CD4-positive, alpha-beta T cell (primary cell): ENCODE measurements around the gene CACNA1G. TPM values are rescaled to one million over a fixed set of nuclear protein-coding genes. Genes with fewer than 3 reads are reported as not detected.

Experiments used
- ATAC-seq: fragments of 200-7000 bp; cut with Tn5 transposase; one replicate; pipeline ENCODE4 v1.10.0; 2022; ENCODE audit warnings: mild to moderate bottlenecking; ENCODE audit not compliant: poor library complexity
- CTCF ChIA-PET: fragments of 350-600 bp; sonication (Branson Sonifier 250); formaldehyde crosslinking; loops from one replicate; lab custom pipeline; 2021; ENCODE audit warnings: antibody characterized with exemption, inconsistent platforms; lab: Charles Lee
- POLR2A ChIA-PET: fragments of 350-600 bp; sonication (Branson Sonifier 250); formaldehyde crosslinking; loops from one replicate; lab custom pipeline; 2021; ENCODE audit warnings: antibody characterized with exemption, inconsistent platforms; lab: Charles Lee
- DNase-seq, 14 experiments: peaks; one replicate each; pipeline ENCODE4 v3.0.0-alpha.2; 2013 to 2020; ENCODE audit warnings: mixed read lengths in 2 of 14
- H3K27ac ChIP-seq, 2 donors: one replicate each; pipeline versions ENCODE4 v1.5.1 to v1.7.0; 2013; ENCODE audit warnings: low read length in 2 of 2, low read depth in 1 of 2, mild to moderate bottlenecking in 1 of 2
- H3K27me3 ChIP-seq, 2 experiments: 1 replicate in 1 of 2; 2 replicates in 1 of 2; pipeline versions ENCODE4 v1.6.1 to v1.7.0; 2013; ENCODE audit warnings: low read length in 2 of 2, control low read depth in 1 of 2, mild to moderate bottlenecking in 1 of 2, moderate library complexity in 1 of 2; ENCODE audit not compliant: insufficient read depth in 2 of 2, control insufficient read depth in 1 of 2
- H3K36me3 ChIP-seq: one replicate; pipeline ENCODE4 v1.6.1; 2013; ENCODE audit warnings: low read length, control low read depth; ENCODE audit not compliant: insufficient read depth
- H3K4me1 ChIP-seq: one replicate; pipeline ENCODE4 v1.6.1; 2013; ENCODE audit warnings: low read length, control low read depth; ENCODE audit not compliant: insufficient read depth
- H3K4me3 ChIP-seq: one replicate; pipeline ENCODE4 v1.5.1; 2013; ENCODE audit warnings: mild to moderate bottlenecking, low read length, moderate library complexity
- H3K9me3 ChIP-seq, 2 experiments: 1 replicate in 1 of 2; 2 replicates in 1 of 2; pipeline versions ENCODE4 v1.6.1 to v1.7.0; 2013; ENCODE audit warnings: low read length in 2 of 2, mild to moderate bottlenecking in 2 of 2, control low read depth in 1 of 2, moderate library complexity in 1 of 2; ENCODE audit not compliant: control insufficient read depth in 1 of 2, insufficient read depth in 1 of 2
- H3K27ac Mint-ChIP-seq: one replicate; pipeline ENCODE4 v1.8.0; 2020; ENCODE audit warnings: mixed read lengths
- H3K27me3 Mint-ChIP-seq: one replicate; pipeline ENCODE4 v1.8.0; 2021; ENCODE audit warnings: mixed read lengths
- H3K36me3 Mint-ChIP-seq: one replicate; pipeline ENCODE4 v1.8.0; 2021; ENCODE audit warnings: low read depth, mixed read lengths
- H3K4me1 Mint-ChIP-seq: one replicate; pipeline ENCODE4 v1.8.0; 2021; ENCODE audit warnings: low read depth, mixed read lengths
- H3K4me3 Mint-ChIP-seq: one replicate; pipeline ENCODE4 v1.8.0; 2020; ENCODE audit warnings: mild to moderate bottlenecking, mixed read lengths
- H3K9me3 Mint-ChIP-seq: one replicate; pipeline ENCODE4 v1.8.0; 2020; ENCODE audit warnings: mixed read lengths
- intact Hi-C, 2 experiments: fragments of 100-400 bp; cut with DNase I in 1 of 2; cut with micrococcal nuclease in 1 of 2; formaldehyde crosslinking; loops; one replicate each; pipeline versions ENCODE4 v1.15.1 to v1.9.0; 2023 to 2025; cut with DNase I, micrococcal nuclease
- total RNA-seq, 174 experiments: library from RNA in 2 of 174; stranded (reverse) in 2 of 174; gene quantifications; one replicate each; pipeline ENCODE4 v1.2.3 and lab custom pipeline; 2021 to 2026
- TF ChIP-seq, protein P1 (sequence below): fragments of 200-600 bp; IDR thresholded peaks from one replicate; pipeline ENCODE4 v1.8.0; 2022; ENCODE audit warnings: antibody characterized with exemption, mild to moderate bottlenecking

The CACNA1G gene
- total RNA-seq, 2 experiments from 2014 or later, result not detected

DNA sequence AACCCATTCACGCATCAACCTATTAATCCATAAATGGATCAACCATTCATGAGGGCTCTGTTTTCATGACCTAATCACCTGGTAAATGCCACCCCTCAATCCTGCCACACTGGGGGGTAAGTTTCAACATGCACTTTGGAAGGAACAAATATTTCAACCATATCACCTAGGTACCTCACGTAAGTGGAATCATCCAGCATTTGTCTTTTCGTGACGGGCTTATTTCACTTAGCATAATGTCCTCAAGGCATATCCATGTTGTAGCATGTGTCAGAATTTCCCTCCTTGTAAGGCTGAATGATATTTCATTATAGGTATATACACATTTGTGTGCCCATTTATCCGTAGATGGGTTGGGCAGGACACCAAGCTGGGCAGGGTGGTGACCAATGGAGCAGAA, 111.6 kb downstream of the CACNA1G start:
- TF ChIP-seq, protein P1, sequence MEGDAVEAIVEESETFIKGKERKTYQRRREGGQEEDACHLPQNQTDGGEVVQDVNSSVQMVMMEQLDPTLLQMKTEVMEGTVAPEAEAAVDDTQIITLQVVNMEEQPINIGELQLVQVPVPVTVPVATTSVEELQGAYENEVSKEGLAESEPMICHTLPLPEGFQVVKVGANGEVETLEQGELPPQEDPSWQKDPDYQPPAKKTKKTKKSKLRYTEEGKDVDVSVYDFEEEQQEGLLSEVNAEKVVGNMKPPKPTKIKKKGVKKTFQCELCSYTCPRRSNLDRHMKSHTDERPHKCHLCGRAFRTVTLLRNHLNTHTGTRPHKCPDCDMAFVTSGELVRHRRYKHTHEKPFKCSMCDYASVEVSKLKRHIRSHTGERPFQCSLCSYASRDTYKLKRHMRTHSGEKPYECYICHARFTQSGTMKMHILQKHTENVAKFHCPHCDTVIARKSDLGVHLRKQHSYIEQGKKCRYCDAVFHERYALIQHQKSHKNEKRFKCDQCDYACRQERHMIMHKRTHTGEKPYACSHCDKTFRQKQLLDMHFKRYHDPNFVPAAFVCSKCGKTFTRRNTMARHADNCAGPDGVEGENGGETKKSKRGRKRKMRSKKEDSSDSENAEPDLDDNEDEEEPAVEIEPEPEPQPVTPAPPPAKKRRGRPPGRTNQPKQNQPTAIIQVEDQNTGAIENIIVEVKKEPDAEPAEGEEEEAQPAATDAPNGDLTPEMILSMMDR, result no peak
- CTCF ChIA-PET, result no interaction called here
- POLR2A ChIA-PET, result no interaction called here

DNA sequence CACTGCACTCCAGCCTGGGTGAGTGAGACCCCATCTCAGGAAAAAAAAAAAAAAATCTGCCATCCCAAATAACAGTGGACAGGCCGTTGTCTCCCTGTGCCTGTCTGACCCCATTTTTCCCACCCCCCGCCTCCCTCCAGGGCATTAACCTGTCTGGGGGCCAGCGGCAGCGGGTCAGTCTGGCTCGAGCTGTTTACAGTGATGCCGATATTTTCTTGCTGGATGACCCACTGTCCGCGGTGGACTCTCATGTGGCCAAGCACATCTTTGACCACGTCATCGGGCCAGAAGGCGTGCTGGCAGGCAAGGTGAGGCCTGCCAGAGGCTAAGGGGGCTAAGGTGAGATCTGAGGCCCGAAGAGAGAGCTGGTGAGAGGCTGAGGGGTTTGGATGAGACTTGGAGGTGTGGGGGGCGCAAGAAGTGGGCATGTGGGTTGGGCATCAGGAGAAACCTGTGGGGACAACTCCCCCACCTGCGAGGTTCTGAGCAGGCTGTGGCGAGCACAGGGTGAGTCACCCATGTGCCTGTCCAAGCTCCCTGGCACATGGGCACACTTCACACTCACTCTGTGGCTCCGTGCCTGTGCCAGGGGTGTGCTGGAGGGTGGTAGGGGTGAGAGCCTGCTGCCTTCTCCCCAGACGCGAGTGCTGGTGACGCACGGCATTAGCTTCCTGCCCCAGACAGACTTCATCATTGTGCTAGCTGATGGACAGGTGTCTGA, 112.5 kb downstream of the CACNA1G start:
- DNase-seq (no peak), ATAC-seq (no peak)
- Mint-ChIP-seq H3K27me3 (no peaks in the 10 kb centered on the region), H3K4me3 (no peak overlapping the region), H3K27ac (no peak overlapping the region), H3K9me3 (no peaks in the 10 kb centered on the region), H3K4me1 (no peaks in the 10 kb centered on the region), H3K36me3 (no peaks in the 10 kb centered on the region)
- intact Hi-C loops, result no loop called here
- Histone ChIP-seq H3K4me3 (no peak overlapping the region), H3K27ac (no peak overlapping the region), H3K27me3 (no peaks in the 10 kb centered on the region), H3K36me3 (no peaks in the 10 kb centered on the region), H3K4me1 (no peaks in the 10 kb centered on the region), H3K9me3 (no peaks in the 10 kb centered on the region)
- POLR2A ChIA-PET, result no interaction called here
- TF ChIP-seq, protein P1, result no peak
- CTCF ChIA-PET, result no interaction called here

More for the DNA sequence above, 111.6 kb downstream of the CACNA1G start:
- ATAC-seq, result no peak
- no peak overlapping the region for H3K27ac Mint-ChIP-seq
- H3K27me3 Mint-ChIP-seq, result no peaks in the 10 kb centered on the region
- no peaks in the 10 kb centered on the region for H3K9me3 ChIP-seq
- no peaks in the 10 kb centered on the region for H3K36me3 Mint-ChIP-seq
- H3K9me3 Mint-ChIP-seq, result no peaks in the 10 kb centered on the region
- H3K4me1 Mint-ChIP-seq, result no peaks in the 10 kb centered on the region
- no peak overlapping the region for H3K4me3 Mint-ChIP-seq
- H3K27me3 ChIP-seq, result no peaks in the 10 kb centered on the region
- no peak for DNase-seq
- intact Hi-C loops, result no loop called here
- H3K4me1 ChIP-seq, result no peaks in the 10 kb centered on the region
- no peaks in the 10 kb centered on the region for H3K36me3 ChIP-seq
- H3K4me3 ChIP-seq, result no peak overlapping the region
- no peak overlapping the region for H3K27ac ChIP-seq

DNA sequence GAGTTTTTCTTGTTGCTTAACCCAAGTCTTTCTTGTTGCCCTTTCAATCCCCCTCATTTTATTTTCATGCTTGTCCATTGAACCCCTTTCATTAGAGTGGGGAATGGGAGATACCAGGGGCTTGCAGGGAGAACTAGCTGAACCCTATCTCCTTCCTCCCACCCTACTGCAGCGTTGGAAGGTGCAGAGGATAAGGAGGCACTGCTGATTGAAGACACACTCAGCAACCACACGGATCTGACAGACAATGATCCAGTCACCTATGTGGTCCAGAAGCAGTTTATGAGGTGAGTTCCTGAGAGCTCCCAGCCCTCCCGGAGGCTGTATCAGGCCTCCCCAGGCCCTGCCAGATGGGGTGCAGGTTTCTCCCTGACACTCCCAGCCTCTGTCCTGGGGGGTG, 114.7 kb downstream of the CACNA1G start:
- no peaks in the 10 kb centered on the region for H3K9me3 ChIP-seq
- no peak overlapping the region for H3K4me3 ChIP-seq
- Mint-ChIP-seq H3K4me1 (no peaks in the 10 kb centered on the region), H3K9me3 (no peaks in the 10 kb centered on the region), H3K4me3 (no peak overlapping the region), H3K27me3 (peaks cover 14% of the 10 kb centered on the region), H3K36me3 (no peaks in the 10 kb centered on the region), H3K27ac (no peak overlapping the region)
- DNase-seq (no peak), ATAC-seq (no peak)
- H3K4me1 ChIP-seq, result no peaks in the 10 kb centered on the region
- H3K36me3 ChIP-seq, result no peaks in the 10 kb centered on the region
- intact Hi-C loops, result no loop called here
- TF ChIP-seq, protein P1, result no peak
- ChIA-PET POLR2A (no interaction called here), CTCF (no interaction called here)
- no peak overlapping the region for H3K27ac ChIP-seq
- peaks cover 0 to 3% of the 10 kb centered on the region in 2 experiments for H3K27me3 ChIP-seq
